ENCODE measurements around the gene MYH10. TPM values are rescaled to one million over a fixed set of nuclear protein-coding genes. Genes with fewer than 3 reads are reported as not detected.

Gene MYH10
- 10 to 100 TPM; 29.3 to 50.0 (median 35.4) TPM for total RNA-seq

- no peaks in the 10 kb centered on the region for H3K27me3 ChIP-seq
- 1% methylated on average over 25 to 28 of the region's 33 CpGs for WGBS, 2 donors
- peak in 1 of 2 donors; percentile 78 for TF ChIP-seq EP300 (IDR thresholded peaks at IDR 0.05)
- TF ChIP-seq, protein P1, sequence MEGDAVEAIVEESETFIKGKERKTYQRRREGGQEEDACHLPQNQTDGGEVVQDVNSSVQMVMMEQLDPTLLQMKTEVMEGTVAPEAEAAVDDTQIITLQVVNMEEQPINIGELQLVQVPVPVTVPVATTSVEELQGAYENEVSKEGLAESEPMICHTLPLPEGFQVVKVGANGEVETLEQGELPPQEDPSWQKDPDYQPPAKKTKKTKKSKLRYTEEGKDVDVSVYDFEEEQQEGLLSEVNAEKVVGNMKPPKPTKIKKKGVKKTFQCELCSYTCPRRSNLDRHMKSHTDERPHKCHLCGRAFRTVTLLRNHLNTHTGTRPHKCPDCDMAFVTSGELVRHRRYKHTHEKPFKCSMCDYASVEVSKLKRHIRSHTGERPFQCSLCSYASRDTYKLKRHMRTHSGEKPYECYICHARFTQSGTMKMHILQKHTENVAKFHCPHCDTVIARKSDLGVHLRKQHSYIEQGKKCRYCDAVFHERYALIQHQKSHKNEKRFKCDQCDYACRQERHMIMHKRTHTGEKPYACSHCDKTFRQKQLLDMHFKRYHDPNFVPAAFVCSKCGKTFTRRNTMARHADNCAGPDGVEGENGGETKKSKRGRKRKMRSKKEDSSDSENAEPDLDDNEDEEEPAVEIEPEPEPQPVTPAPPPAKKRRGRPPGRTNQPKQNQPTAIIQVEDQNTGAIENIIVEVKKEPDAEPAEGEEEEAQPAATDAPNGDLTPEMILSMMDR (IDR thresholded peaks at IDR 0.05), result peak in 1 of 5 experiments; percentile 8
- peak in 1 of 2 donors; percentile 65 for TF ChIP-seq POLR2A (IDR thresholded peaks at IDR 0.05)
- no peaks in the 10 kb centered on the region for H3K9me3 ChIP-seq
- no peak for DNase-seq (ENCODE audit: low spot score in 2 of 2)
- H3K27ac ChIP-seq, result peak within 1 kb of the TSS; percentile 60 to 89 (median 76)
- H3K36me3 ChIP-seq, result no peaks in the 10 kb centered on the region
- H3K4me3 ChIP-seq, result peak within 1 kb of the TSS; percentile 62 to 82 (median 78)
- peaks cover 0 to 24% (median 3%) of the 10 kb centered on the region in 4 donors for H3K4me1 ChIP-seq
These were observed at the start of gene MYH10 for GRCh38 chr17:8630227-8630801. MYH10 (minus strand) TSS chr17:8630725; CDS start chr17:8623246, 7,479 bp downstream.

DNA sequence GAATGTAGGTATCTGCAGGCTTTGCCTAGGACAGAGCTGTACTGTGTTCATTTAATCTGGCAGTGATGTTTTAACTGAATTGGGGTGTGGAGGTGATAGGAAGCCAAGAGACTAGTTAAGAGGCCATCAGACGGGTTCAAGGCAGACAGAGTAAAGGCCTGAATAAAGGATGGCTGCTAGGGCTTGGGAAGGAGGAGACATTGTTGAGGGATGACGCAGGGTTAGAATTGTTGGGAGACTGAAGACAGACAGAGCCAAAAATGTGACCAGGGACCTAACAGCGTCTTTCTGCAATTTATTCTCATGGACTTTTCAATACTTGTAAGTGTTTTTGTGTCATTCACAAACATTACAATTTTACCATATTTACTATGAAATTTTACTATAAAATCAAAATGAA is 48.6 kb upstream of the MYH10 start:
- no peaks in the 10 kb centered on the region for H3K27me3 ChIP-seq
- 67 to 93% methylated on average over 3 of the region's 3 CpGs for WGBS, 2 donors
- no peak for DNase-seq (ENCODE audit: low spot score in 2 of 2)
- no peaks in the 10 kb centered on the region for H3K36me3 ChIP-seq
- no peak overlapping the region for H3K4me3 ChIP-seq
- peaks cover 0 to 9% (median 0%) of the 10 kb centered on the region in 4 donors for H3K9me3 ChIP-seq
- TF ChIP-seq, protein P1 (IDR thresholded peaks at IDR 0.05), result no peak
- TF ChIP-seq POLR2A (IDR thresholded peaks at IDR 0.05) (no peak), EP300 (IDR thresholded peaks at IDR 0.05) (no peak)
- no peak overlapping the region for H3K27ac ChIP-seq
- peaks cover 0 to 15% (median 0%) of the 10 kb centered on the region in 4 donors for H3K4me1 ChIP-seq

DNA sequence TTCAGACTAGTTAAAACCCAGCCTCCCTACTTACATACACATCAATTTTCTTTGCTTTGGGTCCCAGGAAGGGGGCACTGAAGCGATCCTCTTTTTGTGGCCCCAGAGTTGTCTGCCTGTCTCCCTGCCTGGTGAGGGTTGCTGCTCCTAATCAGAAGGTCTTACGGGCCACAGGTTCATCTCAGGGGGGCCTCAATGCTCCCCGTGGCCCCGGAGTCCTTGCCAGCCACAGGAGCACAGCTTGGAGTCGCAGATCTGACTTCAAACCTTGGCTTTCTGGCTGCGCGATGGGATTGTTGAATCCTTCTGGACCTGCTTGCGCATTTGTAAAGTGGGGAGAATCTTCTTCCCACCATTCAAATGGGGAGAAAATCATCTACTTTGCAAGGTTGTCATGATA is 44.8 kb upstream of the MYH10 start:
- Histone ChIP-seq H3K36me3 (no peaks in the 10 kb centered on the region), H3K4me1 (peaks cover 0 to 18% (median 0%) of the 10 kb centered on the region in 4 donors), H3K9me3 (peaks cover 0 to 9% (median 0%) of the 10 kb centered on the region in 4 donors), H3K4me3 (no peak overlapping the region), H3K27ac (no peak overlapping the region), H3K27me3 (no peaks in the 10 kb centered on the region)
- WGBS, 2 donors, result 63 to 88% methylated on average over 8 of the region's 8 CpGs
- no peak for TF ChIP-seq POLR2A (IDR thresholded peaks at IDR 0.05)
- DNase-seq (ENCODE audit: low spot score in 2 of 2), result no peak

DNA sequence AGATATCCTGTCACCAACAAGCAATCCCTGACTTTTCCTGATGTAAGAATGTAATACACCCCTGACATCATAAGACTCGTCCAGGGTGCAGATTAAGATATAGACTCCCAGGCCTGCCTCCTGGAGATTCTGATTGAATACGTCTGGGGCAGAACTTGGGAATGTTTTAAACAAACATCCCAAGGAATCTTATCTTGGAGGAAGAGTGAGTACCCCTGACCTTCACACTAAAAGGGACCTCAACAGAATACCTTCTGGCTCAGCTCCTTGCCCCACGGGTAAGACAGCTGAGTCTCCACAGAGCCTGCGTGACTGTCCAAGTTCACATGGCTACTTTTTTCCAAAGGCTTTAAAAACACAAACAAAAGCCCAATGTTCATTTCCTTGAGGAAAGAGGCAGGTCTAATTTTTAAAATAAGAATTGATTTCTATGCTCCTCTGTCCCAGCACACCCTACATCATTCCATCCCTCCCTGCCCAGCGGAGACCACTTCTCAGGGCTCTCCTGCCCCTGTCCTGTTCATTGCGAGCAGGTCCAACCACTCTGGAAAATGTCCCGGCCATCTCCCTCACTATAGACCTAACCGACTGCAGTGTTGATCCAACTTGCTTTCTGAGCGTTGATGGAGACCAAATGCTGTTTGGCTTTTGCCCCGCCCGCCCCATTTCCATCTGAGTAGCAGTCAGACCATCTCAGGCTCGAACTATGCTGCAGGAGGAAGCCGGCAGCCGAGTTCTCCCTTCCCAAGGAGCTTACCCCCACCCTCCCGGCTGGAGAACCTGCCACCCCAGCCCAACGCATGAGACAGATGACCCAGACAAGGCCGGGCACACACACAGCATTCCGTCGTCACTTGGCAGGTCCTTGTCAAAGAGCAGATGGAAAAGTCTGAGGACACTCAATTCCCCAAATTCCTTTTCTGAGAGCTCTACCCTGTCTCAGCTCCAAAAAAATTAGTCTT is 44.1 kb upstream of the MYH10 start:
- peak overlapping the region in 1 of 4 donors; percentile 17 for H3K27ac ChIP-seq
- TF ChIP-seq EP300 (IDR thresholded peaks at IDR 0.05) (no peak), POLR2A (IDR thresholded peaks at IDR 0.05) (no peak)
- TF ChIP-seq, protein P1 (IDR thresholded peaks at IDR 0.05), result no peak
- peaks cover 0 to 17% (median 0%) of the 10 kb centered on the region in 4 donors for H3K4me1 ChIP-seq
- WGBS, 2 donors, result 52 to 57% methylated on average over 19 of the region's 19 CpGs
- DNase-seq (ENCODE audit: low spot score in 2 of 2), result no peak
- no peaks in the 10 kb centered on the region for H3K27me3 ChIP-seq
- H3K4me3 ChIP-seq, result no peak overlapping the region
- no peaks in the 10 kb centered on the region for H3K36me3 ChIP-seq
- peaks cover 0 to 9% (median 0%) of the 10 kb centered on the region in 4 donors for H3K9me3 ChIP-seq

- H3K4me3 ChIP-seq, result no peak overlapping the region
- H3K27ac ChIP-seq, result no peak overlapping the region
These were observed 43.1 kb upstream of the MYH10 start for GRCh38 chr17:8673612-8674011.

More at GRCh38 chr17:8673612-8674011, 43.1 kb upstream of the MYH10 start:
- no peak for DNase-seq (ENCODE audit: low spot score in 2 of 2)
- H3K36me3 ChIP-seq, result no peaks in the 10 kb centered on the region
- TF ChIP-seq EP300 (IDR thresholded peaks at IDR 0.05), result no peak
- TF ChIP-seq POLR2A (IDR thresholded peaks at IDR 0.05), result no peak
- TF ChIP-seq, protein P1 (IDR thresholded peaks at IDR 0.05), result no peak
- no peaks in the 10 kb centered on the region for H3K27me3 ChIP-seq
- peaks cover 0 to 17% (median 0%) of the 10 kb centered on the region in 4 donors for H3K4me1 ChIP-seq
- H3K9me3 ChIP-seq, result peaks cover 0 to 7% (median 0%) of the 10 kb centered on the region in 4 donors
- WGBS, 2 donors, result 27 to 52% methylated on average over 1 of the region's 1 CpG
